ENCODE measurements around the gene SPP1.
"Not testable (repeated sequence)": the region's sequence is repeated elsewhere in the genome, so short reads cannot be mapped to it uniquely, and the experiment has no call there.

Gene SPP1

DNA sequence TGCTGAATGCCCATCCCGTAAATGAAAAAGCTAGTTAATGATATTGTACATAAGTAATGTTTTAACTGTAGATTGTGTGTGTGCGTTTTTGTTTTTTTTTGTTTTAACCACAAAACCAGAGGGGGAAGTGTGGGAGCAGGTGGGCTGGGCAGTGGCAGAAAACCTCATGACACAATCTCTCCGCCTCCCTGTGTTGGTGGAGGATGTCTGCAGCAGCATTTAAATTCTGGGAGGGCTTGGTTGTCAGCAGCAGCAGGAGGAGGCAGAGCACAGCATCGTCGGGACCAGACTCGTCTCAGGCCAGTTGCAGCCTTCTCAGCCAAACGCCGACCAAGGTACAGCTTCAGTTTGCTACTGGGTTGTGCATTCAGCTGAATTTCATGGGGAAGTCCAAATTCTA lies at the start of gene SPP1:
Gene SPP1, plus strand, starts transcription at position 249 of the 400 bp plus-strand sequence. CDS start 1,182 bp downstream, outside the sequence.
- no peak for DNase-seq (ENCODE audit: low read depth in 3 of 3)

DNA sequence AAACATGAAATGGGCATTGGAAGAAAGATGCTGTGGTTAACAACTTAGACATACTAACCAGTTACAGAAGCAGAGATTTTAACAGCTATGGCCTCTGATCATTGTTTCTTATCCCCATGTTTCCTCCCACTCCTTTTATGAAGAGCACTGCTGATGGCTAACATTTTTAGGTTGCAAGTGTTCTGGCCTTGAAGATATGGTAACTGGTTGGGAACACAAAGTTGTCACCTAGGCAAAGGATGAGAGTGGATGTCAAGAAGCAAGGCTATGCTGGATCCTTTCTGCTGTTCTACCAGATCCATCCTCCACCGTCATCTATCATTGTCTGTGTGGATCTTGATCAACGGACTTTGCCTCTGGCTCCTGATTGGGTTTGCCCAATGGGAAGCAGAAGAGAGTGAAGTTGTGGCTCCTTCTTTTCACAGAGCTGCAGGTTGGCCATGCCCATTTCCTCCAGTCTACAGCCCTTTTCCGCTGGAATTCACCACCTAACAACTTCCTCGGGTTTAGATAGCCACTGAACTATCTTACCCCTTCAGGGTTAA lies 48.9 kb upstream of the SPP1 start:
- no peak for DNase-seq (ENCODE audit: low read depth in 3 of 3)

DNA sequence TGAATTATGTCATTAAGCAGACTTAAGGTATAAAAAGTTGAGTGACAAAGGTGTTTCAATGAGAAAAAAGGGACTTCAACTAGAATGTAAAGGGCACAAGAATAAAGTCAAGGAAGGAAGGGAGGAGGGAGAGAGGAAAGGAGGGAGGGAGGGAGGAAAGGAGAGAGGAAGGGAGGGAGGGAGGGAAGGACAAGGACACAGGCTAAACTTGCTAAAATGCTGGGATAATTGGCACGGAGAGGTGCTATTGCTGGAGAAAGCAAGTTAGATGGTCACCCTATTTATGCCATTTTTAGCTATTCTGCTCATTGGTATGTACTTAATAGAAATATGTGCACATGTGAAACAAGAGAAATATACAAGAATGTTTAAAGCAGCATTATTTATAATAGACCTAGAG lies 44.9 kb upstream of the SPP1 start:
- DNase-seq (ENCODE audit: low read depth in 3 of 3) = no peak

DNA sequence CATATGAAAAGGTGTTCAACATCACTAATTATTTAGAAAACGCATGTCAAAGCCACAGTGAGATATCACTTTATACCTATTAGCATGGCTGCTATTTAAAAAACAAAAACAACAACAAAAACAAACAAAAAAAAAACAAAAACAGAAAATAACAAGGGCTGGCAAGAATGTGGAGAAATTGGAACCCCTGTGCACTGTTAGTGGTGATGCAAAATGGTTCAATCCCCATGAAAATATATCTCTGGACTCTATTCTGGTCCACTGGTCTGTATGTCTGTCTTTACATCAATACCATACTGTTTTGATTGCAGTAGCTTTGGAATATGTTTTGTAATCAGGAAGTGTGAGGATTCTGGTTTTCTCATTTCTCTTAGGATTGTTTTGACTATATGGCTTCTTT lies 43.6 kb upstream of the SPP1 start:
- no peak for DNase-seq (ENCODE audit: low read depth in 3 of 3)

DNA sequence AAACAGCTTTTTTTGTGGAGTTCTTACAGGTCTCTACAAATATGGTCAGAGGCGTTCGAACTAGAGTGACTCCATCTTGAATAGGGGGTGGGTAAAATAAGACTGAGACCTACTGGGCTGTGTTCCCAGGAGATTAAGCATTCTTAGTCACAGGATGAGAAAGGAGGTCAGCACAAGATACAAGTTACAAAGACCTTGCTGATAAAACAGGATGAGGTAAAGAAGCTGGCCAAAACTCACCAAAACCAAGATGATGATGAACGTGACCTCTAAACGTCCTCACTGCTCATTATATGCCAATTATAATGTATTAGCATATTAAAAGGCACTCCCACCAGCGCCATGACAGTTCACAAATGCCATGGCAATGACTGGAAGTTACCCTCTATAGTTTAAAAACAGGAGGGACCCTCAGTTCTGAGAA lies 42.8 kb upstream of the SPP1 start:
- DNase-seq (ENCODE audit: low read depth in 3 of 3) = no peak

DNA sequence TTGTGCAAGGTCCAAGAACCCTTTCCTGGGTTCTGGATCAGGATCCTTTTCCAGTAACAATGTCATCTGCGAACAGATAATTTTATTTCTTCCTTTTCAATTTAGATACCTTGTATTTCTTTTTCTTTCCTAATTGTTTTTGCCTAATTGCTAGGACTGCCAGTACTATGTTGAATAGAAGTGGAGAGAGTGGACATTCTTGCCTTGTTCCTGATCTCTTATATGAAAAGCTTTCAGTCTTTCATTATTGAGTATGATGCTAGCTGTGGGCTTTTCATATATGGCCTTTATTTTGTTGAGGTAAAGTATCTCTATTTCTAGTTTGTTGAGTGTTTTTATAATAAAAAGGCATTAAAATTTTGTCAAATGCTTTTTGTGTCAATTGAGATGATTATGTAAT lies 42.2 kb upstream of the SPP1 start:
- DNase-seq (ENCODE audit: low read depth in 3 of 3) = no peak

DNA sequence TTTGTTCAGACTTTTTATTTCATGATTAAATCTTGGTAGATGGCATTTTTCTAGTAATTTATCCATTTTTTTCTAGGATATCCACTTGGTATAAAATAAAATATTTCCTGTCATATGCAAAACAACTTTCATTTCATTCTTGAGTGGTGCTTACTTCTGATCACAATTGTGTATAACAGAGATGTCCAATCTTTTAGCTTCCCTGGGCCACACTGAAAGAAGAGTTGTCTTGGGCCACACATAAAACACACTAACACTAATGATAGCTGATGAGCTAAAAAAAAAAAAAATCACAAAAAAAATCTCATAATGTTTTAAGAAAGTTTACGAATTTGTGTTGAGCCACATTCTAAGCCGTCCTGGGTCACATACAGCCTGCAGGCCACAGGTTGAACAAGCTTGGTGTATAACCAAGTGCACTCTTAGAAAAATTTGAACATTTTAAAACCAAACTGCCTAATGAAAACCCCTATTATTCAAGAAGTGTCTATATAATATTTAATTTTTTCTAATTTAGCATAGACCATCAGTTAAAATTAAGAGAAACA lies 41.3 kb upstream of the SPP1 start:
- no peak for DNase-seq (ENCODE audit: low read depth in 3 of 3)

DNA sequence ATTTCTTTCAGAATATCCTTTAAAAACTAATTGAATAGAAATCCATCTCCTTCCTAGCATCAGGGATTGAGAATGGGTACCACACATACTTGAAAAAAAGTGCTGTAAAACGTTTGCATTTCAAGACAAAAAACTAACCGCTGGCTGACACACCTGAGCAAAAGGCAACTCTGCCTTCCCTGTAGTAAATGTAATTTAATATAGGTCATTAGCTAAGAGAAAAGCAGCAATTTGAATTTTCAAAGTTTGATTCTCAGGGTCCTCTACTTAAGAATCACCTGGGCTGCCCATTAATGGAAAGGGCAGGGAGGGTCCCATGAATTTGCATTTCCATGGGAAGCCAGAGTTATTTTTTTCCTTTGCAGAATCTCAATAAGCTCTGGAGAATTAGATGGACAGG lies 40.5 kb upstream of the SPP1 start:
- no peak for DNase-seq (ENCODE audit: low read depth in 3 of 3)

DNA sequence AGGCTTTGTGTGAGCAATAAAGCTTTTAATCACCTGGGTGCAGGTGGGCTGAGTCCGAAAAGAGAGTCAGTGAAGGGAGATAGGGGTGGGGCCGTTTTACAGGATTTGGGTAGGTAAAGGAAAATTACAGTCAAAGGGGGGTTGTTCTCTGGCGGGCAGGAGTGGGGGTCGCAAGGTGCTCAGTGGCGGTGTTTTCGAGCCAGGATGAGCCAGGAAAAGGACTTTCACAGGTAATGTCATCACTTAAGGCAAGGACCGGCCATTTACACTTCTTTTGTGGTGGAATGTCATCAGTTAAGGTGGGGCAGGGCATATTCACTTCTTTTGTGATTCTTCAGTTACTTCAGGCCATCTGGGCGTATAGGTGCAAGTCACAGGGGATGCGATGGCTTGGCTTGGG lies 39.6 kb upstream of the SPP1 start:
- DNase-seq (ENCODE audit: low read depth in 3 of 3) = not testable (repeated sequence)

DNA sequence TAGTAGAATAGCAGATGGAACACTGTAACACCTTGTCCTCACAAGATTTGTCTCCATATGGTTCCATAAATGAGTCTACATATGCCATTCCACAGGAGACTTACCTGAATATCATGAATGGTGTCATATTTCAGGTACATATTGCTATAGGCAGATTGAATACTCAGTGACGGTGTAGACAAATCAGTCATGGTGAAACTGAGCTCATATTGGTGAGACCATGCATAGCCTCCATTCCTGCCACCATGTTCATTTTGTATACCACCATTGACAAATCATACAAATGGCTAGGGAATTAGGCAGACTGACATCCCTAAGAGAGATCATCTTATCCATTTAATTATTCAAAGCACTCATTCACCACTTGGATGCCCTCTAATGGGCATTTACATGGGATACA lies 38.0 kb upstream of the SPP1 start:
- DNase-seq (ENCODE audit: low read depth in 3 of 3) = no peak

DNA sequence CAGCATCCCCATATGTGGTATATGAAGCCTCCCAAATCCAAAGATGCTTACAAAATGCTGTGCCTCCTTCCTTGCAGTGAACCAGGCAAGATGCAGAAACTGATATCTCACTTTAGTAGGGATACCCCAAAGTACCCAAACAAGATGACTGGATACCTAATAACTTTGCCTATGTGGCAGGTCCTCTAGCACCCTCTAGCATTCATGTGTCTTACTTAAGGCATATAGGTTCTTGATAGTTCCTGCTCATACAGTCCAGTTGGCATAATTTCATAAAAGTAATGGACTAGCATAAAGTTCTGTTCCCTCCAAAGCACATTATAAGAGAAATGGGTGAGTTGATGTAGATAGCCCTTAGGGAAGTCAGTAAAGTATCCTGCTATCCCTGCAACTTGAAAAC lies 36.8 kb upstream of the SPP1 start:
- DNase-seq (ENCODE audit: low read depth in 3 of 3) = no peak

DNA sequence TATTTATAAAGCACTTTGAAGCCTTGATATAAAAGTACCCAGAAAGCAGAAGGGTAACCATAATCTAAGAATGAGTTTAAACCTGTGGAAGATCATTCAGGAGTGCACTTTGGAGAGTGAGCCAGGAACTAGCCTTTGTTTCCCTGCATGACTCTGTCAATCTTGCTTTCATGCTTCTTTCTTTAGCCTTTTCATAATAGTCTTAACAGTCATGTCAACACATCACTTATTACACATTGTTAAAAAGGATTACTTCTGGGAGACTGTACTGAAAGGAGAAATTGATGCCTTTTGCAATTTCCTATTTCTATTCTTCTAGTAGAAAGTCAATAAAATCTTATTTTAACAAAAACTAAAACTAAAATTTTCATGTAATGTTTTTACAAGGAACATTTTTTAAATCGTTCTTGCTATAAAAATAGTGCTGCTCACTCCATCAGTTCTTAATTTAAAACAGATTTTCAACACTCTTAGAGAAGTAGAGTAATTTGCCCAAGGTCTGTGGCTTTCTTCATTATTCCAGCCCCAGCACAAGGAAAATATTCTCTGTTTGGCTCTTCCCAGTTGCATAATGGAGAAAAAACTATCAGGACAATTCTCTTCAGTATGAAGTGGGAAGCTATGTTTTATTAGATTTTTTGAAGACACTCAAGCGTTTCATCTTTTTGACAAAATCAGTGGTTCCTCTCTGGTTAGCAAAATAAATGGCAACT lies 35.4 kb upstream of the SPP1 start:
- no peak for DNase-seq (ENCODE audit: low read depth in 3 of 3)

DNA sequence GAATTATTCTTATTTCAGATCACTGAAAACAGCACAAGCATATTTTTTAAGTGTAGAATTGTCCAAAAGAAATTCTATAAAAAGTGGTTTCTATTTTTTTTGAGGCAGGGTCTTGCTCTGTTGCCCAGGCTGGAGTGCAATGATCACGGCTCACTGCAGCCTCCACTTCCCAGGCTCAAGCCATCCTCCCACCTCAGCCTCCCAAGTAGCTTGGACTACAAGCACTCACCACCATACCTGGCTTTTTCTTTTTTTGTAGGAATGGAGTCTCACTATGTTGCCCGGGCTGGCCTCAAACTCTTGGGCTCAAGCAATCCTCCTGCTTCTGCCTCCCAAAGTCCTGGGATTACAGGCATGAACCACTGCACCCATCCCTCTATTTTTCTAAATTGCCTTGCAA lies 34.7 kb upstream of the SPP1 start:
- DNase-seq (ENCODE audit: low read depth in 3 of 3) = not testable (repeated sequence)

DNA sequence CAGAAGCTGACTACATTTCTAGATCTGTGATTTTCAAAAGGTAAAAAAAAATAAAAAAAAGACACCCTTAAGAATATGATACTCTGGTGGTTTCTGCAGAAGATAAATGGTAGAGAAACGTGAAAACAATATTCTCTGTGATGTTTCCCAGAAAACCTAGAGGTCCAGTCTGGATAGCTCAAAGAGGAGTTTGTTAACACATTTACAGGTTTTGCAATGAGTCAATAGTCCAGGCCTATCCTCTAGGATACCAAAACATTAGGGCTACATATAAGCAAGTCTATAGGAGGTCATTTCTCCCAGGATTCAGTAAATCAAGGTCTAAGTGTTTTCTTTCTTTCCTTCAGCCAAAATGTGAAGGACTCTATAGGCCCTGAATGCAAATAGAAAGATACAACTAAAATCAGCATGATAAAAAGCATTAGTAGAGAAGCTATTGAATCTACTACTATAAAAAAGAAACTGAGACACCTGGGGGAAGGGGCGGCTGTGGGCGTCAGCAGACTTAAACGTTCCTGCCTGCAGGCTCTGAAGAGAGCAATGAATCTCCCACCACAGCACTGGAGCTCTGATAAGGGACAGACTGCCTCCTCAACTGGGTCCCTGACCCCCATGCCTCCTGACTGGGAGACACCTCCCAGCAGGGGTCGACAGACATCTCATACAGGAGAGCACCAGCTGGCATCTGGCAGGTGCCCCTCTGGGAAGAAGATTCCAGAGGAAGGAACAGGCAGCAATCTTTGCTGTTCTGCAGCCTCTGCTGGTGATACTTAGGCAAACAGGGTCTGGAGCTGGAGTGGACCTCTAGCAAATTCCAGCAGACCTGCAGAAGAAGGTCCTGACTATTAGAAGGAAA lies 33.7 kb upstream of the SPP1 start:
- no peak for DNase-seq (ENCODE audit: low read depth in 3 of 3)

DNA sequence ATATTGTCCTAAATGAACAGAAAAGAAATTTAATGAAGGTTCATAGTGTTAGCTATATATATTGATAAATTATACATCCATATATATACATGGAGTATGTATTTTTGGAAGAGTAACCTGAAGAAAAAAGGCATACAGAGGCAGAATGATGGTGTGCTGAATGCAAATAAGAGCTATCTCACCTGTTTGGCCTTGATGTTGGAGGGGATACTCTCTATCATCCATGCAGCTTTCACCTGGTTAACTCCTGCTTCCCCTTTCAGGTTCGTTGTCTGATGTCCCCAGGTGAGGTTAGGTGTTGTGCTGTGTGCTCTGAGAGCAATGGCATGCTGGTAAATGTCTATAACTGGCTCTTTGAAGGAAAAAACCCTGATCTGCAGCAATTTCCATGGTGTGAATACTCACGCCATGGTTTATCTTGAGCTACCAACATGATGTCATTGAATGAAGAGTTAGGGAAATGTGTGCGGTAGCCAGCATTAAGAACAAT lies 31.8 kb upstream of the SPP1 start:
- no peak for DNase-seq (ENCODE audit: low read depth in 3 of 3)

DNA sequence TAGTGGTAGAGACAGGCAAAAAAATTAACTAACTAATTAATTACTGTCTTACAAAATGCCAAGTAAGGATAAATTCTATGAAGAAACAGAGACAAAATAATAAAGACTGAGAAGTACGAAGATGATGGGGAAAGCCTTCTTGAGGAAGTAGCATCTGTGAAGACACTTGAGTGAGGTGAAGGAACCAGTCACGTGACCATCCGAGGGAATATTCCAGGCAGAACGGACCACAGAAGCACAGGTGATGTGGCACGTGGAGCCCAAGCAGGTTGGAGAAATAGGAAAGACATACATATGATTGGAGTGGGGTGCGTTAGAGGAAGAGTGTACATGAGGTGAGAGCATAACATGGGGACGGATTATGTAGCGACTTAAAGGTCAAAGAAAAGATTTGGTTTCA lies 30.5 kb upstream of the SPP1 start:
- no peak for DNase-seq (ENCODE audit: low read depth in 3 of 3)

DNA sequence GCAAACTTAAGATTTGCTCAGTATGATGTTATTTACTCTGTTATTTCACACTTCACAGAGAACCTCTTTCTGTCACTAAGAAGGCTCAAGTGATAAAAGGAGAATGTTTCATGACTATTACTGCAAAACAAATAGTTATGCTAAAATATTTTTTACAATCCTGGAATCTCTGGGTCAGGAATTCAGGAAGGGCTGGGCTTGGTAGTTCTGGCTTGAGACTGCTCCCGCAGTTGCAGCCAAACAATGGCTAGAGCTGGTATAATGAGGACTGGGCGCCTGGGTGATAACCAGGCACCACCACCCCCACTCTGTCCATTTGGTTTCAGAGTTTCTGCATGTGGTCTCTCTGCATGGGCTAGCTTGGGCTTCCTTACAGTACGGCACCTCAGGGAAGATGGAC lies 28.7 kb upstream of the SPP1 start:
- DNase-seq (ENCODE audit: low read depth in 3 of 3) = no peak

DNA sequence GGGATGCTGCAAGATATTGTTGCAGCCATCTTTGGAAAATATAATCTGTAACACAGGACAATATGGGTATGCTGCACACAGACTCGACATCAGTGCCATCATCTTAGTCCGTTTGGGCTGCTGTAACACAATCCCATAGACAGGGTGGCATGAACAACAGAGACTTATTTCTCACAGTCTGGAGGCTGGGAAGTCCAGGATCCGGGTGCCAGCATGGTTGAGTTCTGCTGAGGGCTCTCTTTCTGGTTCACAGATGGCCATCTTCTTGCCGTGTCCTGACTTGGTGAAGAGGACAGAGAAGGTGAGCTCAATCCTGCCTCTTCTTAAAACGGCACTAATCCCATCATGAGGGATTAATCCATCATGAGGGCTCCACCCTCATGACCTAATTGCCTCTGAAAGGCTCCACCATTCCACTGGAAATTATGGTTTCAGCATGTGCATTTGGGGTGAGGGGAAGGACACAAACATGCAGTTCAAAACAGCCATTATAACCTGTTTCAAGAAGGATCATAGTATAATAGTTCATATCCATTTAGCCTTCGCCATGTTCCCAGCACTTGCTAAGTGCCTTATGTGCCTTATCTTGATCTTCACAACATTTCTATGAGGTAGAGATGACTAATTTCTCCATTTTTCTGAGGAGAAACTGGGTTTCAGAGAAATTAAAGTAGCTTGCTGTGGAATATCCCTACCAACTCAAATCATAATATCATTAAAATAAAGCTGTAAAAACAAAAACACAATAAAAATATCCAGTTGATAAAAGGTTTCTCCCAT lies 27.9 kb upstream of the SPP1 start:
- DNase-seq (ENCODE audit: low read depth in 3 of 3) = no peak

DNA sequence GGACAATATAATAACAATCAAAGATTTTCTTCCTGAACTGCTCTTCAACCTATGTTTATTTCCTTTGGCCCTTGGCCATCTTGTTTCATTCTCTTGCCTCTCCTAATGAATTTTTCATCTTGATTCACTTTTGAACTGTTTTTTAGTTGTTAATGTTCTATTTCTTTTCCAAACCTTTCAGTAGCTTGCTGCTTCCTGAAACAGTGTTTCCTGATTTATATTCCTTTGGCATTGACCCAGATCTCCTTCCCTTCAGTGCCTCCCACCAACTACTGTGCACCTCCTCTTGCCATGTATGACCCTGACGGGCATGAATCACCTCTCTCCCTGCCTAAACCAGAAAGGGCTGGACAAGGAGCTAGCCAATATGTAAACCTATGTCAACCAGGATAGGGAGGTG lies 25.6 kb upstream of the SPP1 start:
- no peak for DNase-seq (ENCODE audit: low read depth in 3 of 3)

DNA sequence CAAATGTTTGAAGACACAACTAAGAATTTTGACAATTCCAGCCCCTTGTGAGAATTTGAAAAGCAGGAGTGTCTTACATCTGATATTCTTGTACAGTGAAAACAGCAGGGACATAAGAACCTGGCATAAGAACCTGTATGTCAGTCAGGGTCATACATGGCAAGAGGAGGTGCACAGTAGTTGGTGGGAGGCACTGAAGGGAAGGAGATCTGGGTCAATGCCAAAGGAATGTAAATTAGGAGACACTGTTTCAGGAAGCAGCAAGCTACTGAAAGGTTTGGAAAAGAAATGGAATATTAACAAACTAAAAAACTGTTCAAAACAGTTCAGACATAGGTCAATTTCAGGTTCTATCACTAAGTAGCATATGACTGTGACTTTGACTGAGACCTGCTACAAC lies 25.0 kb upstream of the SPP1 start:
- DNase-seq (ENCODE audit: low read depth in 3 of 3) = no peak

DNA sequence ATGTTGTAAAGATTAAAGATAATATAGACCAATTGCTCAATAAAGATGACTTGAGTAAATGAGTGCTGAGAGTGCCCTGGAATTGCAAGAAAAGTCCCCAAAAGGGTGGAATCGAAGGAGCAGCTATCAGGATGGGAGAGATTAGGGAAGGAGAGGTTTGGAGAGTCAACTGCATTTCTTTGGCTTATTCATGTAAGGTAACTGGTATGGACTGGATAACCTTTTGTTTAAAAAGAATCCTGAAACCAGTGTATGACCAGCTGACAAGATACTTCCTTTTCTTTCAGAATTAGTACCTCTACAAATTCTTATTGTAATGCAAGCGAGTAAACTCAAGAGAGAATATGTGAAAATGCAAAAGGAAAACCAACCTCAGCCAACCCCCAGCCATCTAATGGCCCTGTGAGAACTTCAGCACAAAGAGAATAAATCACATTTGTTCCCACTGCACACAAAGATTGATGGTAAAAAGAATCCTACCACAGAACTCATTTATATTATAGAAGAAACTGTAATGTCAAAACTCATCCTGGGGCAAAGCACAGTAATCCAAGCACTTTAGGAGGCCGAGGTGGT lies 24.5 kb upstream of the SPP1 start:
- DNase-seq (ENCODE audit: low read depth in 3 of 3) = no peak

Data from stimulated activated CD4-positive, alpha-beta T cell treated with anti-CD3 and anti-CD28 coated beads, TNF-alpha, amount 100 ng/mL, for 4 hours (primary cell).